Loucy (cell line): ENCODE results near the gene FANK1.
"Not testable (repeated sequence)": the region's sequence is repeated elsewhere in the genome, so short reads cannot be mapped to it uniquely, and the experiment has no call there.

Experiments
- H2AFZ ChIP-seq: fragments of 200-600 bp; sonication (generic); 2 replicates; pipeline ENCODE4 v1.6.0; 2016; ENCODE audit warnings: antibody characterized with exemption, mild to moderate bottlenecking, low read length, moderate library complexity
- H3F3A ChIP-seq: fragments of 200-600 bp; 2 replicates; pipeline ENCODE4 v1.6.0; 2016; ENCODE audit warnings: antibody characterized with exemption, low read depth, mild to moderate bottlenecking
- H3K27me3 ChIP-seq: fragments of 200-600 bp; sonication (generic); 2 replicates; pipeline ENCODE4 v1.6.1; 2014; ENCODE audit warnings: low read length, mild to moderate bottlenecking; ENCODE audit not compliant: insufficient read depth, poor library complexity, severe bottlenecking
- H3K36me3 ChIP-seq: fragments of 200-600 bp; sonication (generic); 2 replicates; pipeline ENCODE4 v1.6.1; 2016; ENCODE audit warnings: low read length; ENCODE audit not compliant: insufficient read depth
- H3K4me1 ChIP-seq: fragments of 200-600 bp; sonication (generic); 2 replicates; pipeline ENCODE4 v1.5.1; 2014; ENCODE audit warnings: low read length, mild to moderate bottlenecking; ENCODE audit not compliant: insufficient read depth, poor library complexity, severe bottlenecking
- H3K4me2 ChIP-seq: fragments of 200-600 bp; sonication (generic); 2 replicates; pipeline ENCODE4 v1.6.0; 2014; ENCODE audit warnings: antibody characterized with exemption, low read length, low read depth, mild to moderate bottlenecking; ENCODE audit not compliant: poor library complexity, severe bottlenecking
- H3K4me3 ChIP-seq: fragments of 200-600 bp; sonication (generic); 2 replicates; pipeline ENCODE4 v1.5.1; 2014; ENCODE audit warnings: low read length, mild to moderate bottlenecking, mixed read lengths; ENCODE audit not compliant: poor library complexity, severe bottlenecking
- H3K79me2 ChIP-seq: fragments of 200-600 bp; sonication (generic); 2 replicates; pipeline ENCODE4 v1.6.1; 2014; ENCODE audit warnings: low read length; ENCODE audit not compliant: insufficient read depth
- H3K9ac ChIP-seq: fragments of 200-600 bp; sonication (generic); 2 replicates; pipeline ENCODE4 v1.6.0; 2014; ENCODE audit warnings: mild to moderate bottlenecking, low read depth, low read length, moderate library complexity; ENCODE audit not compliant: poor library complexity, severe bottlenecking
- H3K9me2 ChIP-seq: fragments of 200-600 bp; sonication (generic); replicated peaks from 2 replicates; pipeline ENCODE4 v1.6.1; 2016; ENCODE audit warnings: low read depth, low read length, mixed read lengths
- H3K9me3 ChIP-seq: fragments of 200-600 bp; sonication (generic); 2 replicates; pipeline ENCODE4 v1.6.1; 2014; ENCODE audit warnings: mild to moderate bottlenecking, antibody characterized with exemption, low read length, low read depth; ENCODE audit not compliant: insufficient read depth
- H4K20me1 ChIP-seq: fragments of 200-600 bp; sonication (generic); 2 replicates; pipeline ENCODE4 v1.6.0; 2014; ENCODE audit warnings: antibody characterized with exemption, low read length, mild to moderate bottlenecking; ENCODE audit not compliant: insufficient read depth, poor library complexity, severe bottlenecking
- CTCF ChIP-seq: fragments of 200-600 bp; sonication (generic); conservative IDR thresholded peaks from 2 replicates; pipeline ENCODE4 v1.5.1; 2014; ENCODE audit warnings: mild to moderate bottlenecking, antibody characterized with exemption, low read length
- EZH2phosphoT487 ChIP-seq: fragments of 200-600 bp; IDR thresholded peaks from 2 replicates; pipeline ENCODE4 v1.6.1; 2018; ENCODE audit warnings: antibody characterized with exemption, mild to moderate bottlenecking, moderate library complexity, borderline replicate concordance

The FANK1 gene

DNA sequence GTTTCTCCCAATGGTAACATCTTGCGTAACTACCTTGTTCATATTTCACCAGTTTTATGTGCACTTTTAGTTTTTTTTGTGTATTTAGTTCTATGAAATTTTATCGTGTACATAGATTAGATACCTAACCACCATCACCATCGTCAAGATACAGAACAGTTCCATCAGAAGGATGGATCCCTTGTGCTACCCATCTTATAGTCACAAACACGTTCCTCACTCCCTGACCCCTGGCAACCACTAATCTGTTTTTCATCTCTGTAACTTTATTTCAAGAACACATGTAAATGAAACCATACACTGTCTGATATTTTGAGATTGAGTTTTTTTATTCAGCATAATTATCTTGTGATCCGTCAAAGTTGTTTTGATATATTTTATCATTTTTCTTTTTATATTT lies 29.9 kb downstream of the FANK1 start:
- no peaks in the 10 kb centered on the region for H3K79me2 ChIP-seq
- H4K20me1 ChIP-seq: no peaks in the 10 kb centered on the region
- H3K4me1 ChIP-seq: no peaks in the 10 kb centered on the region
- H3K9me3 ChIP-seq: no peaks in the 10 kb centered on the region
- H3K9ac ChIP-seq: no peak overlapping the region
- no peak for TF ChIP-seq CTCF
- no peak for TF ChIP-seq EZH2phosphoT487
- no peaks in the 10 kb centered on the region for H3K36me3 ChIP-seq
- H2AFZ ChIP-seq: no peak overlapping the region
- no peaks in the 10 kb centered on the region for H3K27me3 ChIP-seq
- H3K4me2 ChIP-seq: no peak overlapping the region
- no peak overlapping the region for H3K4me3 ChIP-seq
- H3K9me2 ChIP-seq: no peaks in the 10 kb centered on the region
- no peaks in the 10 kb centered on the region for H3F3A ChIP-seq

DNA sequence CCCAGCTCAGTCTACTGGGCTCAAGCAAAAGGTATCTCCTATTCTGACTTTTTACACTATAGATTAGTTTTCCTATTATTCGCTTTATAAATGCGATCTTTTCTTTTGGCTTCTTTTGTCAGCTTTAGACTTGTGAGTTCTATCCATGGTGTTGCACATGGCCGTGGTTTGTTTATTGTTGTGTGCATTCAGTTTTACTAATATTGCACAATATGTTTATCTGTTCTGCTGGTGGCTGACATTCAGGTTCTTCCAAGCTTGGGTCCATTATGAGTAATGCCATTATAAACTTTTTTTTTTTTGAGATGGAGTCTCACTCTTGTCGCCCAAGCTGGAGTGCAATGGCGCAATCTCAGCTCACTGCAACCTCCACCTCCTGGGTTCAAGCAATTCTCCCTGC lies 30.9 kb downstream of the FANK1 start:
- H3K79me2 ChIP-seq: not testable (repeated sequence)

DNA sequence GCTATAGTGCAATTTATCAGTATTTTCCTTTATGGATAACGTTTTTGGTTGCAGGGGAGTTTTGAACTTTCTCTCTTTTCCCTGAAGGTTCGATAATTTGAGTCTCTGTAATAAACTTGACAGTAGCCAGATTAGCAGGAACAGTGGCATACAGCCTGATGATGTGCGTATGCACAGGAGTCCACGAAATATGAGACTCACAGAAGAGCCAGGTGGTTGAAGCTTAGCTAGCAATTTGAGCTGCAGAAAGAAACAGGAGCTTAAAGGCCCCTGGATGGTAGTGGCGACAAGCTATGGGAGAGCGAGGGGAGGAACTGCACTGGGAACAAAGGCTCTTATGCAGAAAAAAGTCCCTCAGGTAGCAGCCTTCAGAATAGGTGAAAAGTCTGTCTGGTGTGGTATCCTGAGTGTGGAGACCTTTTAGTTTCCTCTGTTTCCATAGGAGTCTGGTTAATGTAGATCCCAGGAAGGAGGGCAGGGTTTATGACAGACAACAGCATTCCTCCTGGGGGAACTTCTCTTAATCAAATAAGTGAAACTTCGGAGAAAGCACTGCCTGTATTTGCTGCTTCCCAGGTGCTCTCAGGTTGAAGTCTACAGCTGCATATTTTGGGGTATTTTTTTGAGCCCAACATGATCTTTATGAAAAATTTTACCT lies 32.7 kb downstream of the FANK1 start:
- H3F3A ChIP-seq: no peaks in the 10 kb centered on the region
- TF ChIP-seq CTCF: no peak
- no peak for TF ChIP-seq EZH2phosphoT487
- H3K4me2 ChIP-seq: no peak overlapping the region
- no peaks in the 10 kb centered on the region for H3K9me2 ChIP-seq
- H2AFZ ChIP-seq: no peak overlapping the region
- H3K9me3 ChIP-seq: no peaks in the 10 kb centered on the region
- no peaks in the 10 kb centered on the region for H3K4me1 ChIP-seq
- H3K79me2 ChIP-seq: no peaks in the 10 kb centered on the region
- no peaks in the 10 kb centered on the region for H4K20me1 ChIP-seq
- H3K9ac ChIP-seq: no peak overlapping the region
- no peaks in the 10 kb centered on the region for H3K36me3 ChIP-seq
- H3K27me3 ChIP-seq: no peaks in the 10 kb centered on the region
- no peak overlapping the region for H3K4me3 ChIP-seq

More for the DNA sequence above, 30.9 kb downstream of the FANK1 start:
- H2AFZ ChIP-seq, H3K4me2 ChIP-seq, H3K36me3 ChIP-seq, H3K9ac ChIP-seq, H3K9me2 ChIP-seq, H3K9me3 ChIP-seq, H3K4me1 ChIP-seq, H3K27me3 ChIP-seq, H3F3A ChIP-seq, H3K4me3 ChIP-seq, H4K20me1 ChIP-seq: not testable (repeated sequence)

- H3K9me2 ChIP-seq: no peaks in the 10 kb centered on the region
- no peaks in the 10 kb centered on the region for H4K20me1 ChIP-seq
- no peak overlapping the region for H3K4me2 ChIP-seq
- H3F3A ChIP-seq: no peaks in the 10 kb centered on the region
- H3K9me3 ChIP-seq: no peaks in the 10 kb centered on the region
- no peaks in the 10 kb centered on the region for H3K27me3 ChIP-seq
- H3K79me2 ChIP-seq: no peaks in the 10 kb centered on the region
- H3K4me1 ChIP-seq: no peaks in the 10 kb centered on the region
- H3K36me3 ChIP-seq: no peaks in the 10 kb centered on the region
- H3K4me3 ChIP-seq: no peak overlapping the region
- no peak for TF ChIP-seq CTCF
- TF ChIP-seq EZH2phosphoT487: no peak
- H2AFZ ChIP-seq: no peak overlapping the region
- H3K9ac ChIP-seq: no peak overlapping the region
Observed at GRCh38 chr10:125929618-125930017, 33.3 kb downstream of the FANK1 start.
